AG04450 (cell line): ENCODE data around the gene SIRT7. TPM values are rescaled to one million over a fixed set of nuclear protein-coding genes. Genes with fewer than 3 reads are reported as not detected.

ENCODE experiments used
- CTCF ChIA-PET: fragments of 300-600, 350-600 bp; formaldehyde crosslinking; extraction: SDS; loops from one replicate; lab custom pipeline; 2022; ENCODE audit warnings: antibody characterized with exemption, inconsistent platforms; lab: Charles Lee
- POLR2A ChIA-PET: fragments of 350-600 bp; formaldehyde crosslinking; extraction: SDS; loops from one replicate; lab custom pipeline; 2021; ENCODE audit warnings: antibody characterized with exemption, inconsistent platforms; lab: Yijun Ruan, JAX
- DNase-seq: peaks from one replicate; pipeline ENCODE4 v3.0.0-alpha.2; 2011; ENCODE audit warnings: low read depth, low spot score
- H3K27ac ChIP-seq: one replicate; pipeline ENCODE4 v1.5.1; 2012; ENCODE audit warnings: low read depth, low read length, control low read depth
- H3K27me3 ChIP-seq: one replicate; pipeline ENCODE4 v1.6.0; 2012; ENCODE audit warnings: low read length; ENCODE audit not compliant: control insufficient read depth, insufficient read depth
- H3K4me3 ChIP-seq: 2 replicates; pipeline ENCODE4 v1.5.1; 2011; ENCODE audit warnings: mild to moderate bottlenecking, low read depth, low read length, control low read depth
- H3K9me3 ChIP-seq: 2 replicates; pipeline ENCODE4 v1.5.1; 2012; ENCODE audit warnings: low read length; ENCODE audit not compliant: control insufficient read depth, insufficient read depth
- CTCF ChIP-seq: IDR thresholded peaks from 2 replicates; pipeline ENCODE4 v1.5.1; 2011; ENCODE audit warnings: low read depth, low read length, control low read depth, inconsistent platforms
- polyA plus RNA-seq: library from polyadenylated mRNA; depleted of rRNA; stranded (reverse); fragments of >200 nt; gene quantifications from 2 replicates; pipeline ENCODE4 v1.2.3, GENCODE V29; 2011; rRNA removed

The SIRT7 gene
- polyA plus RNA-seq, 1 experiment, result 4.3 TPM

- no peak overlapping the region for H3K4me3 ChIP-seq
- H3K9me3 ChIP-seq, result no peaks in the 10 kb centered on the region; the same call in 1 of the 2 replicates
- POLR2A ChIA-PET, result interaction anchor here (1.0 to 1.7 kb wide), 4 partner anchors 51 to 182 kb away, joined by 3 to 6 read pairs (median 4); partner anchors contain the start of genes ARL16 and HGS
- no peak for TF ChIP-seq CTCF
- H3K27ac ChIP-seq, result peak overlapping the region; percentile 52
- no peak for DNase-seq
- no peaks in the 10 kb centered on the region for H3K27me3 ChIP-seq
- CTCF ChIA-PET, result no interaction called here
Observed at GRCh38 chr17:81865733-81866439, 52.1 kb downstream of the SIRT7 start.

GRCh38 chr17:81865358-81865732 lies 52.6 kb downstream of the SIRT7 start:
- no peak for DNase-seq
- POLR2A ChIA-PET, result interaction anchor here (1.0 to 1.7 kb wide), 3 partner anchors 52 to 65 kb away, joined by 3 to 6 read pairs (median 4); no protein-coding TSS in a partner anchor
- Histone ChIP-seq H3K27me3 (no peaks in the 10 kb centered on the region), H3K4me3 (no peak overlapping the region), H3K27ac (no peak overlapping the region), H3K9me3 (no peaks in the 10 kb centered on the region; the same call in 1 of the 2 replicates)
- no peak for TF ChIP-seq CTCF
- CTCF ChIA-PET, result no interaction called here

GRCh38 chr17:81863833-81864768 lies 53.9 kb downstream of the SIRT7 start:
- no peak overlapping the region for H3K4me3 ChIP-seq
- H3K27me3 ChIP-seq, result no peaks in the 10 kb centered on the region
- H3K9me3 ChIP-seq, result no peaks in the 10 kb centered on the region; the same call in 1 of the 2 replicates
- no peak for TF ChIP-seq CTCF
- H3K27ac ChIP-seq, result no peak overlapping the region
- ChIA-PET POLR2A (no interaction called here), CTCF (no interaction called here)
- no peak for DNase-seq

GRCh38 chr17:81863123-81863675 lies 54.8 kb downstream of the SIRT7 start:
- ChIA-PET POLR2A (no interaction called here), CTCF (no interaction called here)
- no peak overlapping the region for H3K4me3 ChIP-seq
- H3K27ac ChIP-seq, result peak overlapping the region; percentile 31
- no peak for TF ChIP-seq CTCF
- no peaks in the 10 kb centered on the region for H3K27me3 ChIP-seq
- H3K9me3 ChIP-seq, result no peaks in the 10 kb centered on the region; the same call in 1 of the 2 replicates
- DNase-seq, result no peak

Other genes starting within 250 kb of the SIRT7 start
- gene ARL16, start 234.4 kb downstream of the SIRT7 start, polyA plus RNA-seq, result 44.7 and 48.0 TPM in 2 replicates
- 71.5 and 83.0 TPM in 2 replicates for gene HGS, start 234.2 kb downstream of the SIRT7 start, polyA plus RNA-seq
- gene MRPL12, start 214.8 kb downstream of the SIRT7 start, polyA plus RNA-seq, result 52.1 and 69.2 TPM in 2 replicates
- 3.3 and 4.1 TPM in 2 replicates for gene SLC25A10, start 205.9 kb downstream of the SIRT7 start, polyA plus RNA-seq
- gene GCGR, start 114.0 kb downstream of the SIRT7 start, polyA plus RNA-seq, result not detected in 2 replicates
- gene MCRIP1, start 84.9 kb downstream of the SIRT7 start, polyA plus RNA-seq, result 63.2 and 88.2 TPM in 2 replicates
- gene PPP1R27, start 83.1 kb downstream of the SIRT7 start, polyA plus RNA-seq, result not detected in 2 replicates
- gene P4HB, start 57.6 kb downstream of the SIRT7 start, polyA plus RNA-seq, result 158 and 342 TPM in 2 replicates
- gene ARHGDIA, start 46.8 kb downstream of the SIRT7 start, polyA plus RNA-seq, result 62.2 and 78.6 TPM in 2 replicates
- 57.7 and 57.8 TPM in 2 replicates for gene ALYREF, start 26.6 kb downstream of the SIRT7 start, polyA plus RNA-seq
- 213 and 233 TPM in 2 replicates for gene ANAPC11, start 26.5 kb downstream of the SIRT7 start, polyA plus RNA-seq
- gene NPB, start 15.9 kb downstream of the SIRT7 start, polyA plus RNA-seq, result 0.20 and 0.30 TPM in 2 replicates
- 25.2 and 31.8 TPM in 2 replicates for gene PCYT2, start 6.8 kb downstream of the SIRT7 start, polyA plus RNA-seq
- gene MAFG, start 9.6 kb upstream of the SIRT7 start, polyA plus RNA-seq, result 17.6 and 17.7 TPM in 2 replicates
- 103 and 154 TPM in 2 replicates for gene PYCR1, start 19.1 kb upstream of the SIRT7 start, polyA plus RNA-seq
- not detected in 2 replicates for gene MYADML2, start 29.1 kb upstream of the SIRT7 start, polyA plus RNA-seq
- gene NOTUM, start 43.0 kb upstream of the SIRT7 start, polyA plus RNA-seq, result 0.04 TPM in 1 of 2 replicates, not detected in the other
- gene ASPSCR1, start 59.5 kb upstream of the SIRT7 start, polyA plus RNA-seq, result 7.1 and 8.8 TPM in 2 replicates
- gene CENPX, start 104.7 kb upstream of the SIRT7 start, polyA plus RNA-seq, result 32.5 and 42.2 TPM in 2 replicates
- 3.4 and 4.0 TPM in 2 replicates for gene LRRC45, start 105.1 kb upstream of the SIRT7 start, polyA plus RNA-seq
- 12.9 and 18.7 TPM in 2 replicates for gene RAC3, start 113.5 kb upstream of the SIRT7 start, polyA plus RNA-seq
- gene DCXR, start 119.5 kb upstream of the SIRT7 start, polyA plus RNA-seq, result 35.5 and 55.6 TPM in 2 replicates
- 11.8 and 14.1 TPM in 2 replicates for gene RFNG, start 133.6 kb upstream of the SIRT7 start, polyA plus RNA-seq
- gene GPS1, start 133.7 kb upstream of the SIRT7 start, polyA plus RNA-seq, result 63.1 and 94.3 TPM in 2 replicates
- gene DUS1L, start 147.6 kb upstream of the SIRT7 start, polyA plus RNA-seq, result 21.4 and 27.0 TPM in 2 replicates
- gene FASN, start 180.1 kb upstream of the SIRT7 start, polyA plus RNA-seq, result 6.2 and 9.6 TPM in 2 replicates